Measurements from ENCODE around the gene PPT2.

The PPT2 gene

DNA sequence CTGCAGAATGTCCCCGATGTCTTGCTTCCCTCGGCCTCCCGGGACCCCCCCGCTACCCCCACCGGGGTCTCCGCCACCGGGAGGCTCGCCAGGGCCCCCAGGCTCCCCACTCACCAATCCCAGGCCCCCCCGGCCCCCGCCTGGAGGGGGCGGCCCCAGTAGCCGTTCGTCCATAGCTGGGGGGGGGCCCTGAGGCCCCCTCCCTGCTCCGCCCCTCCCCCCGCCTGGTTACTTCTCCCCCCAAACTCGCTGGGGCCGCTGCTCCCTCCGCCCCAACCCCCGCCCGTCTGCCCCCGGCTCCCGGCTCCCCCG is 35.8 kb downstream of the PPT2 start:
- TF ChIP-seq, protein P1, sequence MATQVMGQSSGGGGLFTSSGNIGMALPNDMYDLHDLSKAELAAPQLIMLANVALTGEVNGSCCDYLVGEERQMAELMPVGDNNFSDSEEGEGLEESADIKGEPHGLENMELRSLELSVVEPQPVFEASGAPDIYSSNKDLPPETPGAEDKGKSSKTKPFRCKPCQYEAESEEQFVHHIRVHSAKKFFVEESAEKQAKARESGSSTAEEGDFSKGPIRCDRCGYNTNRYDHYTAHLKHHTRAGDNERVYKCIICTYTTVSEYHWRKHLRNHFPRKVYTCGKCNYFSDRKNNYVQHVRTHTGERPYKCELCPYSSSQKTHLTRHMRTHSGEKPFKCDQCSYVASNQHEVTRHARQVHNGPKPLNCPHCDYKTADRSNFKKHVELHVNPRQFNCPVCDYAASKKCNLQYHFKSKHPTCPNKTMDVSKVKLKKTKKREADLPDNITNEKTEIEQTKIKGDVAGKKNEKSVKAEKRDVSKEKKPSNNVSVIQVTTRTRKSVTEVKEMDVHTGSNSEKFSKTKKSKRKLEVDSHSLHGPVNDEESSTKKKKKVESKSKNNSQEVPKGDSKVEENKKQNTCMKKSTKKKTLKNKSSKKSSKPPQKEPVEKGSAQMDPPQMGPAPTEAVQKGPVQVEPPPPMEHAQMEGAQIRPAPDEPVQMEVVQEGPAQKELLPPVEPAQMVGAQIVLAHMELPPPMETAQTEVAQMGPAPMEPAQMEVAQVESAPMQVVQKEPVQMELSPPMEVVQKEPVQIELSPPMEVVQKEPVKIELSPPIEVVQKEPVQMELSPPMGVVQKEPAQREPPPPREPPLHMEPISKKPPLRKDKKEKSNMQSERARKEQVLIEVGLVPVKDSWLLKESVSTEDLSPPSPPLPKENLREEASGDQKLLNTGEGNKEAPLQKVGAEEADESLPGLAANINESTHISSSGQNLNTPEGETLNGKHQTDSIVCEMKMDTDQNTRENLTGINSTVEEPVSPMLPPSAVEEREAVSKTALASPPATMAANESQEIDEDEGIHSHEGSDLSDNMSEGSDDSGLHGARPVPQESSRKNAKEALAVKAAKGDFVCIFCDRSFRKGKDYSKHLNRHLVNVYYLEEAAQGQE (IDR thresholded peaks at IDR 0.05; ENCODE audit: insufficient read depth in 1 of 2, low read depth in 2 of 2, low read length in 2 of 2): no peak
- no peak for TF ChIP-seq FOXP2 (optimal IDR thresholded peaks at IDR 0.05; ENCODE audit: borderline replicate concordance, extremely low read depth, extremely low read length, insufficient read depth)
- no peak for TF ChIP-seq POLR2AphosphoS5 (IDR thresholded peaks at IDR 0.05; ENCODE audit: low read depth, low read length)
- no peak for TF ChIP-seq TAF1 (IDR thresholded peaks at IDR 0.05; ENCODE audit: borderline replicate concordance, insufficient read depth, low read length)
- TF ChIP-seq SIN3A (IDR thresholded peaks at IDR 0.05; ENCODE audit: borderline replicate concordance, insufficient read depth, low read length): no peak

DNA sequence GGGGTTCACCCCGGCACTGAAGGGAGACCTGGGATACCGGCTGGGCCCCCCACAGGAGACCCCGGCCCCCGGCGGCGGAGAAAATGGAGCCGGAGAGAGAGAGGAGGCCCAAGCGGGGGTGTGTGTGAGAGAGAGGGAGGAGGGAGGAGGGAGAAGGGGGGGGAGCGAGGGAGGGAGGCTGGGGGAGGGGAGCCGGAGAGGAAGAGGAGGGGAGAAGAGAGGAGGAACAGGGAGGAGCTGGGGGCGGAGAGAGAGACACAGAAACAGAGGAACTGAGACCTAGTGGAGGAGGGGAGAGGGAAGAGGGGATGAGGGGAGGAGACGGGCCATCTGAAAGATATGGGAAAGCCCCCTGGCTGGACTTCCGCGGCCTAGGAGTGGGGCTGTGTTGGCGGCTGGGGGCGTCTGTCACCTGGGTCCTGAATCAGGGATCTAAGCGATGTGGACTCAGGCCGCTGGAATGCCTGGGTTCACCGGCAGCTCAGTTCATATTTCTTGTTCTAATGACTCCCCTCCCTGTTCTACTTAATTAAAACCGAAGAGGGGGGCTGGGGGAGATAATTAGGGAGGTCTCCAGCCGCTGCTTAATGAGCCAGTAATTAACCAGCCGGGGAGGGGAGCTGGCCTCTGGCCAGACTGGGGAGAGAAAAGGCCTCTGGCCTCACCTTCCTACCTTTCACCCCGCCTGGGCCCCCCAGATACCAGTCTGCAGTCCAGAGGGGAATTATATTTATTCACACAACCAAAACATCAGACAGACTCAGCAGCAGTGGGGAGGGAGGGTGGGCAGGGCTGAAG is 36.3 kb downstream of the PPT2 start, which contains the start of gene PBX2:
TSS of gene PBX2 (minus strand) at position 149 of the 798 bp plus-strand sequence. CDS start 287 bp downstream, outside the sequence.
- TF ChIP-seq POLR2AphosphoS5 (IDR thresholded peaks at IDR 0.05; ENCODE audit: low read depth, low read length) (peak; percentile 47; the same call in 1 of the 2 replicates), TAF1 (IDR thresholded peaks at IDR 0.05; ENCODE audit: borderline replicate concordance, insufficient read depth, low read length) (no peak), FOXP2 (optimal IDR thresholded peaks at IDR 0.05; ENCODE audit: borderline replicate concordance, extremely low read depth, extremely low read length, insufficient read depth) (no peak), SIN3A (IDR thresholded peaks at IDR 0.05; ENCODE audit: borderline replicate concordance, insufficient read depth, low read length) (no peak)
- TF ChIP-seq, protein P1 (IDR thresholded peaks at IDR 0.05; ENCODE audit: insufficient read depth in 1 of 2, low read depth in 2 of 2, low read length in 2 of 2): no peak

DNA sequence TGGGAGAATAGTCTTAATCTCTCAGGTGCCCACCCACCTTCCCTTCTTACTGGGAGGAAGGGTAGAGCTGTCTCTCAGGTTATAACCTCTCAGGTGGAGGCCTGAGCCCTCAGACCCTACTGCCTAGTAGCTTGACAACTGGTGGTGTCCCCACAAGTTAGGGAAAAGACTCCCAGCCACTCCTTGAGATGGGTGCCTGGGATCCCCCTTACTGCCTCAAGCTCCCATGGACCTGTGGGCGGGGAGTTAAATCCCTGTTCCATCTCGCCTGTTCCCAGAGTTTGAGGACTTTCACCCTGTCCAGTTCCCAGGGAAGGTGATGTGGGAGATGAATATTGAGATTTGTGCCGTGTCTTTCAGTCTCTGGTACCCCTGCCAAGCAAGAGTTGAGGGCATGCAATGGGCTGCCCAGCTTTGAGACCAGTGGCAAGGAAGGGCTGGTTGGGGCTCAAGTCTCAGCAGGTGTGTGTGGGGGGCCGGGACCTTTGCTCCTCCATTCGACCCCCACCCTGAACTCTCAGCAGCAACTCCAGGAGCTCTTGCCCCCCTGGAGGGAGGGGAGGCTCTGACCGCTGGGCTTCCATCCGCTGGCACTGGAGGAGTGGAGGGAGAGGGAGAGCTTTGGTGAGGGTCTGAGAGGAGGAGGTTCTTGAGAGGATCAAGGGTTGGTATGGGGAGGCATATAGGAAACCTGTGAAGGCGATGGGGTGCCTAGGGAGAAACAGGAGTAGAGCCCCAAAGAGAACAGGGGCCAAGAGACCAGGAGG is 37.2 kb downstream of the PPT2 start:
- TF ChIP-seq TAF1 (IDR thresholded peaks at IDR 0.05; ENCODE audit: borderline replicate concordance, insufficient read depth, low read length): no peak
- TF ChIP-seq, protein P1 (IDR thresholded peaks at IDR 0.05; ENCODE audit: insufficient read depth in 1 of 2, low read depth in 2 of 2, low read length in 2 of 2): no peak
- no peak for TF ChIP-seq POLR2AphosphoS5 (IDR thresholded peaks at IDR 0.05; ENCODE audit: low read depth, low read length)
- TF ChIP-seq SIN3A (IDR thresholded peaks at IDR 0.05; ENCODE audit: borderline replicate concordance, insufficient read depth, low read length): no peak
- no peak for TF ChIP-seq FOXP2 (optimal IDR thresholded peaks at IDR 0.05; ENCODE audit: borderline replicate concordance, extremely low read depth, extremely low read length, insufficient read depth)

DNA sequence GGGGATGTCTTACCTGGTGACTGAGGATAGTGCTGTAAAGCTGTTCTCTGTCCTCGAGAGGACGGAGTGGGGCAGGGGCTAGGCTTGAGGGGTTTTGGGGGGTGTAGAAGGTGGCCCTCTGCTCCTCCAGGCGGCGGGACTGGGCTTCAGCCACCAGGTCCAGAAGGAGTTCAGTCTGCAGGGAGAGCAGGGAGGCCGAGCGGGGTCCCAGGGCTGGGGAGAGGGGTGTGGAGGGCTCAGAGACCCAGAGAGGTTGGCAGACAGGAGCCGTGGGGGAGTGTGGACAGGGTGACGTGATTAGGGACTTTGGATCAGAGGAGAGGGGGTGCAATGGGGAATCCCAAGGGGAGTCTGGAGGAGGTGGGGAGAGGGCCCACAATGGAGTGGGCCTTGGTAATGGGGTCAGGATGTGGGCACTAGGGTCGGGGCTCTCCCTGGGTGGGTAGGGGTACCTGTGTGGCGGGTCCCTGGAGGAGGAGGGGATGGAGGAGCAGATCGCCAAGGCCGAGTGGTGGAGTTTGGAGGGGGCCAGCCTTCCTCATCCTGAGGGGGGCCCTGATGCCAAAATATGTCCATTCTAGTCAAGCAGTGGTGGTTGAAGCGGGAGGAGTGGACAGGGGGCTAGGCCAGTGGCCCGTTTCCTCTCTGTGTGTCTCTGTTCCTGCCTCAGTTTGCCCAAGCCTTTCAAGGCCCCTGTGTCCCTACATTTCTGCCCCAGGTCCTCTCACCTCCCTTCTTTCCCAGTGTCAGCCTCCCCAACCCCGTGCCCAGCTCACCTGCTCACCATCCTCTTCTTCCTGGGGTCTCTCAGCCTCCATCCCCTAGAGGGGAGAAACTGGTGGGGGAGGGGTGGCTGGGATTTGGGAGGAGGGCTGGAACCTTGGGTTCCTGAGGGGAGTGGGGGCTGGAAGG is 38.0 kb downstream of the PPT2 start:
- no peak for TF ChIP-seq POLR2AphosphoS5 (IDR thresholded peaks at IDR 0.05; ENCODE audit: low read depth, low read length)
- TF ChIP-seq TAF1 (IDR thresholded peaks at IDR 0.05; ENCODE audit: borderline replicate concordance, insufficient read depth, low read length): no peak
- no peak for TF ChIP-seq SIN3A (IDR thresholded peaks at IDR 0.05; ENCODE audit: borderline replicate concordance, insufficient read depth, low read length)
- TF ChIP-seq, protein P1 (IDR thresholded peaks at IDR 0.05; ENCODE audit: insufficient read depth in 1 of 2, low read depth in 2 of 2, low read length in 2 of 2): no peak
- no peak for TF ChIP-seq FOXP2 (optimal IDR thresholded peaks at IDR 0.05; ENCODE audit: borderline replicate concordance, extremely low read depth, extremely low read length, insufficient read depth)

Measured in PFSK-1 (cell line).